CD1c-positive myeloid dendritic cell (primary cell): ENCODE results near the gene TUG1.

ENCODE experiments used
- DNase-seq: peaks from one replicate; pipeline ENCODE4 v3.0.0-alpha.2; 2016; ENCODE audit errors: extremely low spot score

TUG1 gene

GRCh38 chr22:30968924-30969531 is at the start of gene TUG1:
TUG1 (plus strand) TSS chr22:30969265.
- peak; percentile 98 for DNase-seq

DNA sequence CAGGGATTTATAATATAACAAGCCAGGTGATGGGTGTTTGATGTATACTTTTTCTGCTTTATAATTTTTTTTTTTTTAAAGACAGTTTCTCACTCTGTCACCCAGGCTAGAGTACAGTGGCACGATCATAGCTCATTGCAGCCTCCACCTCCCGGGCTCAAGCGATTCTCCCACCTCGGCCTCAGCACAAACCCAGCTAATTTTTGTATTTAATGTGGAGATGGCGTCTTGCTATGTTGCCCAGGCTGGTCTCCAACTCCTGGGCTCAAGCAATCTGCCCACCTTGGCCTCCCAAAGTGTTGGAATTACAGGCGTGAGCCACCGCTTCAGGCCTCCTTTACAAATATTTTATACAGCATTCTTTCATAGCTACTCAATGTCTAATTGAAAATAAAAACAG is 49.1 kb upstream of the TUG1 start:
- DNase-seq: no peak

GRCh38 chr22:30920407-30920806 is 48.7 kb upstream of the TUG1 start:
- peak; percentile 79 for DNase-seq

DNA sequence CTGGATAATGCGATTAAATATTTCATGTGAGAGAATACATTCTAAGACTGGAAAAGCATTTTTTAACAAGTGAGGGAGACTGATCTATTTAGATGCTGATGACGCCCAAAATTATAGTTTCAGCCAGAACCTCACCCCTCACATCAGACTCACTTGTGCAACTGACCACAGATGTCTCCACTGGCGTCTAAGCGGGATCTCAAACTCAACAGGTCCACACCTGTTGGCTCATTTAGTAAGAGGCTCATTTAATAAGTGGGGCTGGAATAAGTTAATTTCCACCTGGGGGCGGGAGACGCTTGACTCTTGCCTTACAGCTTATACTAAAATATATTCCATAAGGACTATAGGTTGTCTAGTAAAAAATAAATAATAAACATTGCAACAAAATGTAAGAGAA is 48.0 kb upstream of the TUG1 start:
- DNase-seq: no peak

- peak; percentile 84 for DNase-seq
These were observed 46.9 kb upstream of the TUG1 start for GRCh38 chr22:30922151-30922611.

DNA sequence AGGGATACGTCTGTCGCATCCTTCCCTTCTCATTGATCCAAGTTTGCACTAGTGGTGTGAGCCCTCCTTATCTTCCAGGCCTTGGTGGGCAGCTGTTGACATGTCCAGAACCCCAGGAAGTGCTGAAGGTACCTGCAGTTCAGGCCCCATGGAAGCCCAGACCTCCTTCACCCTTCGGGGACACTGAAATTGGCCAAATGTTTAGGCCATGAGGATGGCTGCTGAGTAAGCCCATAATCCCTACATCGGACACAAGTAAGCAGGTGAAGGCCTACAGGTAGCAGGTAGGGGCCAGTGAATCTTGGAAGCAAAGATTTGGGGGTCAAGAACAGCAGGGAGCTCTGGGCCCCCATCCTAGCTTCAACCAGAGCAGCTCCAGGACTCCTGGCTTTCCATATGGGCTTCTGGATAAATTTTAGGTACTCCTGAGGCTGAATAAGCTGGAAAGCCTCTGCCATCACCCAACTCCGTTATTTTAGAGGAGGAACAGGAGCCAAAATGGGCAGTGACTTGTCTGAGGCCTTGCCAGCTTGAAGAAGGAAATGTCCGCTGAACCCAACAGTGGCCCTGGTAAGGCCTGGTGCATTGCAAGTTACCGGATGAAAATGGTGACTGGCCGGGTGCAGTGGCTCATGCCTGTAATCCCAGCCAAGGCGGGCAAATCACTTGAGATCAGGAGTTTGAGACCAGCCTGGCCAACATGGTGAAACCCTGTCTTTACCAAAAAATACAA is 45.7 kb upstream of the TUG1 start:
- DNase-seq: no peak

DNA sequence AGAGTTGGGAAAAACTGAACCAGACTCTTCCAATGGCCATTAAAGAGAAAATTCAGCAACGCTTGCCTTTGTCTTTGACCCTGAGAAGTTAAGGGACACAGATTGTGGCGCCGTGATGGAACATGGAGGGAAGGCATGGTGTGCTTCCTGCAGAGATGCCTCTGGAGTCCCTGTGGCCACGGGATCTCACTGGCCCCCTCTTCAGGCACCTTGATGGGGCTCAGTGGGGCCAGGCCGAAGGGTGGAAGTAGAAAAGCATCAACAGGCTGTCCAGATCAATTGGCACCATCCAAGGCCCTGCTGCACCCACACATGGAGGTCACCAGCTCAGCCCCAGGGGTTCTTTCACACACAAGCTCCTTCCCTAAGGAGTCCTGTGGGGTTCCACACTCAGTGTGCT is 43.4 kb upstream of the TUG1 start:
- DNase-seq: no peak

DNA sequence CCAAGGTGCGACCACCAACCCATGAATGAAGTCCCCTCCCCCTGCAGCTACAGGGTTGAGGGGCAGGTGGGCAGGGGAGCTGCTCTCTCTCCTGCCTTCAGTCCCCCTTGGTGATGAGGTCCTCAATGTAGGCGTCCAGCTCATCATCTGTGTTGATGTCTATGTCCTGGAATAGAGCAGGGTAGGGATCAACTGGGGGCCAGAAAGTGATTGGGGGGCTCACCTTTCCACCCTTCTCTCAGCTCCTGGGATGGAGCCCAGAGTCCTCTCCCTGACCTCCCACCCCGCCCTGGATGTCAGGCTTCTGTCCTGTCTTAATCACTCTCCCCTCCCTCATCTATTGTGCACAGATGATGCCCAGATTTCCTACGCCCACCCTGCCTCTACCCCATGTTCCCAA is 42.4 kb upstream of the TUG1 start:
- DNase-seq: no peak

- DNase-seq: no peak
These were observed 41.3 kb upstream of the TUG1 start for GRCh38 chr22:30927806-30928205.

- no peak for DNase-seq
These were observed 40.7 kb upstream of the TUG1 start for GRCh38 chr22:30928401-30928800.

DNA sequence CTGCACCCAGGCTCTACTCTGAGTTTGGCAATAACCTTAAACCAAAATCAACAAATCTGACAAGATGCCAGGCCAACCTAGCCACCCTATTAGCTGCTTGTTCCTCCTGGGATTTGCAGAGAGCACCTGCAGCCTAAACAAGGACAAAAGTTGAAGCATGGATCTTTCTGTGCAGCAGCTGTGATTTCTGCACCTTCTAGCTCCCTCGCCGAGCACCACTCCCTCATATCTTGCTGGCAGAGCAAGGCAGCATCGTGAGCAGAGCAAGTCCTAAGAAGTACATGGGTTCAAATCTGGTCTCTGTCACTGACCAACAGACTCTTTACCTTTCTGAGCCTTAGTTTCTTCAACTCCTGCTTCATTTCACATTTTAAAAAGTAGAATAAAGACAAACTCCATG is 38.8 kb upstream of the TUG1 start:
- DNase-seq: no peak

GRCh38 chr22:30931541-30932300 is 37.3 kb upstream of the TUG1 start:
- no peak for DNase-seq

DNA sequence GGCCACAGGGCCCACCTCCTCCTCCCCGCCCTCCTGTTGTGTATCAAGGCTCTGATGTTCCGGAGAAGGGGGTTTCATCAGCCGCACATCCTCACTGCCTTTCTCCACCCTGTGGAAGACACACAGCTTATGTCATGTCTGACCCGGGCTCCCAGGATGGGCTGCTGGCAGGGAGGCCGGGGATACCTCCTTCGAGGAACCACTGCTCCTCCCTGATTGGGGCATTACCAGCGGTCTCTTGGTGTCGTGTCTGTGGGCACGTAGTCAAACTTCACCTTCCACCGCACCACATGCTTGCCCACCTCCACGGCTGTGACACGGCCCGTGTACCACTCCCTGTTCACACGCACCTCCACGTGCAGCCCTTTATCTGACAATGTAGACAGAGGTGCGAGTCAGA is 36.4 kb upstream of the TUG1 start:
- no peak for DNase-seq

GRCh38 chr22:30933457-30933856 is 35.6 kb upstream of the TUG1 start:
- no peak for DNase-seq

GRCh38 chr22:30934053-30934452 is 35.0 kb upstream of the TUG1 start:
- DNase-seq: no peak

- no peak for DNase-seq
These were observed 28.2 kb upstream of the TUG1 start for GRCh38 chr22:30940685-30941362.

- DNase-seq: no peak
These were observed 27.7 kb upstream of the TUG1 start for GRCh38 chr22:30941363-30941740.

DNA sequence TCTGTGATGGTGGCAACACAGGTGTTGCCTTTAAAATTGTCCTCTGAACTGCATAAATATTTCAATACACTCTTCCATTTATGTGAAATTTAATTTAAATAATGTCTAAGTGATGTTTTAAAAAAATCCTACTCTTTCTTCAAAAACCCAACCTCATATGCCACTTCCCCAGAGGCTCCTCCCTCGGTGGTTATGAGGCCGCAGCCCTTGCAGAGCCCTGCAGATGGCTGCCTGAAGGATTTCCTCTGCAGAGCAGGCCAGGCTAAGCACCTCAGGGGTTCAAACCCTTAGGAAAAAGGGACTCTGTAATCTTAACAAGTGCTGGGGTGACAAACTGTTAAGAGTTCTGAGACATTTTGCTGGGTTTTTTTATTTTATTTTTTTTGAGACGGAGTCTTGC is 25.7 kb upstream of the TUG1 start:
- peak; percentile 17 for DNase-seq

DNA sequence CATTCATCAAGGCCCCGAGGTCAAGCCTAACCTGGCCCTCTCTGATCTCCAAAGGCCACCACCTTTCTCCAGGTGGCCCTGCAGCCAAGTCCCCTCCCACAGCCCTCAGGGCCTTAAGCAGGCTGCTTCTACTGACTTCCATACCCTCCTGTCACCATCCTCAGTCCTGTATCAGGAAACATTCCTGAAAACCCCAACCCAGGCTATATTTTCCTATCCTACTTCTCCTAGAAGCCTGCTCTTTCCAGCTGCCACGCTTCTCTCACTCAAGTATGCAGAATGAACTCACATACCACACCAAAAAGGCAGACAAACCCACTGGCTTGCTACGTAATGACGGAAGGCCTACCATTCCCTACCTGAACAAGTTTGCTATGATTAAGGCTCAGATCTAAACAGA is 24.1 kb upstream of the TUG1 start:
- no peak for DNase-seq

DNA sequence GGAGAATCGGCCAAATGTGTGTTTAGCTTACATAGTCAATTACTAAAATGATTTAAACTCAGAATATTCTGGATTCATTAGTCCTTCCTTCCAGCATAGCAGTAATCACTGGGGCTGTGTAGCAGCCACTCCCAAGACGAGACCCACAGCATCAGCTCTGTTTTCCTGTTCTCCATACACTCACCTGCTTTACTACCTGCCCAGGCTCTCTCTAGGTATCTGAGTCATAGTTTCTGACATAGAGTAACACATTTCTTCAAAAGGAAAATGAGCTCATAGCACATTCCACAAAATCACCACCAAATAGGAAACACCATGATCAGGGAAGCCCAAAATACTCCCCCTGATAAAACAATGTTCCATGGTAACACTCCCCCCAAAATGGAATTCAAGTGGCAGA is 23.4 kb upstream of the TUG1 start:
- DNase-seq: no peak

DNA sequence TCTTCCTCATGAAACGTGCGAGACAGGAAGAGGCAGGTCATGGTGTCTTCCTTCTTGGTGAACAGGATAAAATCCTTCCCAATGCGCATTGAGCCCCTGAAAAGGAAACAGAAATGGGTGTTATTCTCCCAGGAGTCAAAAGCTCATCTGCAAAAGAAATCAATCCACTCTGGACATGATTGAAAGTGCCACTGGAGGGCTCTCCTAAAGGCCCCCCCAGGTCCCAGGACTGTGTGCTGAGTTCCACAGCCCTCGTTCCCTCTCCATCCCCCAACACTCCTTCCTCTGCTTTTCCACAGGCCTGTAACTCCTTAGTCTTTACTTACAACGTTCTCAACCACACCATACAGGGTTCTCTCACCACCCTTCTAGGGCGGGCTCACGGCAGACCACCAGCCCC is 22.7 kb upstream of the TUG1 start:
- no peak for DNase-seq

- no peak for DNase-seq
These were observed 21.8 kb upstream of the TUG1 start for GRCh38 chr22:30947173-30947815.
